ENCODE data around the gene DDX53.

DDX53 gene

DNA sequence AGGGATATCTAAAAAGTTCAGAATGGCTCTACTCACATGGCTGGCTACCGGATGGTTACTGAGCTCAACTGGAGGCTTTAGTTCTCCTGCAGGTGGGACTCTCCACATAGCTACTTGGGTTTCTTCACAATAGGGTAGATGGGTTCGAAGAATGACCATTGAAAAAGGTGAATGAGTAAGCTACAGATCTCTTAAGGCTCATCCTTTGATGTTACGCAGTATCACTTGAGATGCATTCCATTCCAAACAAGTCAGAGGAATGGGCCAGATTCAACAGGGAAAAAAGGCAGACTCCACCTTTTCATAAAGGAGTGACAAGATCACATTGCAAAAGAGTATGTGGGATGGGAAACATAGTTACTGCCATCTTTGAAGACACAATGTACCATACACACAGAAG lies 52.6 kb downstream of the DDX53 start:
- no peak for DNase-seq
